ENCODE data around the gene LEPROT. TPM values are rescaled to one million over a fixed set of nuclear protein-coding genes. Genes with fewer than 3 reads are reported as not detected.

LEPROT gene
- total RNA-seq, 2 donors from 2014 or later, result 14.7 to 30.2 TPM

DNA sequence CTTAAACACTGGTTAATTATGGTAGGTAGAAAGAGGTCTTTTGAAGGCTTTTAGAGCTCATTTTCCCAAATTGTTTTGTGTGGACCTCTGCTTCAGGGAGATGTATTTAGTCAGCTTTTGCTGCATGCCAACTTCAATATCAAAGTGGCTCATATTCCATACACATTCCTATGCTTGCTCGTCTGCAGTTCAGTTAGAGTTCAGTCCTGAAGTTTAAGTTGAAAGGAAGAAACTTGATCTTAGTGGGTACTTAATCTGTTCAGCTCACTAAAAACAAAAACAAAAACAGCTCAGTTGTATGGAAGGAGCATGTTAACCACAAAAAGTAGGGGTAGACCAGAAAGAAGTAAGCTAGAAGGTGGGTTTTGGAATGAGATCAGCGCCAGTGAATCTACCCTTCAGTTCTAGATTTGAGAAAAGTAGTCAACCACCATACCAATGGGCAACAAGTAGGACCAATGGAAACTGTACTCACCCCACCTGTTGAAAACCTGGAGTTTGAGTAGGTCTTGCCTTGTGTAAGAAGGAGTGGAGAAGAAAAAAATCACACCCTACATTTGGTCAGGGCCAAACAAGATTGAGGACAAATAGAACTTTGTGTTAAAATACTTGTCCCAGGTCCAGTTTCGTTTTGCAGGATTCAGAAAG is 58.0 kb downstream of the LEPROT start:
- no peak for ATAC-seq
- H3K27me3 Mint-ChIP-seq, result no peaks in the 10 kb centered on the region
- no peak overlapping the region for H3K4me3 Mint-ChIP-seq
- no peaks in the 10 kb centered on the region for H3K9me3 ChIP-seq (ENCODE audit: control insufficient read depth, low read length, poor library complexity, severe bottlenecking)
- no peak overlapping the region for H3K27ac Mint-ChIP-seq
- no peaks in the 10 kb centered on the region for H3K4me1 Mint-ChIP-seq
- DNase-seq, result no peak
- peaks cover 2% of the 10 kb centered on the region for H3K36me3 Mint-ChIP-seq (ENCODE audit: low read depth)

DNA sequence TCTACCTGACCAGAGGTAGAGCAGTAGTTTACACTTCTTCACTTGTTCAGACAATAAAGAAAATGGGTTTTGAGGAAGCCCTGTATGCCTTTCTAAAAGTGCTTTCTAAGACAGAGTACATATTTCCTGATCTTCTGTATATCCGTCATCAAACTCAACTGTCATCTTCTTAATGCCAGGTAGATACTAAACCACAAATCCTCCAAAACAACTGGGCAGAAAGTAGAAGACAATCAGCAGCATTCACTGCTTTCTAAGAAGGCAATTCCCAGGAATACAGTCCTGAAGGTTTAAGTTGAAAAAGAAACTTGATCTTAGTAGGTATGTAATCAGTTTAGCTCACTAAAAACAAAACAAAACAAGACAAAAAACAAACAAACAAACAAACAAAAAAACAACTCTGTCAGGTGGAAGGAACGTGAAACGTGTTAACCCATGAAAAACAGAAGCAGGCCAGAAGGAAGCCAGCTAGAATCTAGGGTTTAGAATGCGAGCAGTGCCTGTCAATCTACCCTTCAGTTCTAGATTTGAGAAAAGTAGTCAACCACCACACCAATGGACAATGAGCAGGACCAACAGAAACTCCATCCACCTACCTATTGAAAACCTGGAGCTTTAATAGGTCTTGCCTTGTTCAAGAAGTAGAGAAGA is 59.2 kb downstream of the LEPROT start:
- Mint-ChIP-seq H3K4me1 (no peaks in the 10 kb centered on the region), H3K4me3 (no peak overlapping the region), H3K27ac (no peak overlapping the region), H3K27me3 (no peaks in the 10 kb centered on the region), H3K36me3 (ENCODE audit: low read depth) (peaks cover 2% of the 10 kb centered on the region)
- no peak for DNase-seq
- no peaks in the 10 kb centered on the region for H3K9me3 ChIP-seq (ENCODE audit: control insufficient read depth, low read length, poor library complexity, severe bottlenecking)
- no peak for ATAC-seq

DNA sequence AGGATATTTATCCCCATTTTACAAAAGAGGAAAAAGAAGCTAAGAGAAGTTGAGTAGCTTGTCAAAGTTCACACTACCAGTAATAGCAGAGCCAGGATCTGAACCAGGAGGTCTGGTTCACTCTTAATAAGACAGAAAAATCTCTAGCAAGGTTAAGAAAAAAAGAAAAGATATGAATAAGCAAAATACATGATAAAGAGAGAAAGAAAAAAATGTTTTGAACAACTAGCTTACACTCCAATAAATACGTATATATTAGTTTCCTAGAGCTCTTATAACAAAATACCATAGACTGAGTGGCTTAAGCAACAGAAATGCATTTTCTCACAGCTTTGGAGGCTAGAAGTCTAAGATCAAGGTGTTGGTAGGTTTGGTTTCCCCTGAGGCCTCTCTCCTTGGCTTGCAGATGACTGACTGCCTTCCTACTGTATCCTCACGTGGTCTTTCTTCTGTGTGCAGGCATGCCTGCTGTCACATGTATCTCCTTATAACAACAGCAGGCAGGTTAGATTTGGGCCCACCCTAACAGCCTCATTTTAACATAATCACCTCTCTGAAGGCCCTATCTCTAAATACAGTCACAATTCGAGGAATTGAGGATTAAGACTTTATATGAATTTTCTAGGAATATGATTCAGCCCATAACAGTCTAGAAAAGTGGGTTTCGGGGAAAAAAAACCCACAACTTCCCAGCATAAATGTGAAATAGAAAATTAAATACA is 60.4 kb downstream of the LEPROT start:
- H3K4me3 Mint-ChIP-seq, result no peak overlapping the region
- no peaks in the 10 kb centered on the region for H3K4me1 Mint-ChIP-seq
- ATAC-seq (no peak), DNase-seq (no peak)
- no peaks in the 10 kb centered on the region for H3K27me3 Mint-ChIP-seq
- no peaks in the 10 kb centered on the region for H3K9me3 ChIP-seq (ENCODE audit: control insufficient read depth, low read length, poor library complexity, severe bottlenecking)
- no peak overlapping the region for H3K27ac Mint-ChIP-seq
- H3K36me3 Mint-ChIP-seq (ENCODE audit: low read depth), result peaks cover 2% of the 10 kb centered on the region

DNA sequence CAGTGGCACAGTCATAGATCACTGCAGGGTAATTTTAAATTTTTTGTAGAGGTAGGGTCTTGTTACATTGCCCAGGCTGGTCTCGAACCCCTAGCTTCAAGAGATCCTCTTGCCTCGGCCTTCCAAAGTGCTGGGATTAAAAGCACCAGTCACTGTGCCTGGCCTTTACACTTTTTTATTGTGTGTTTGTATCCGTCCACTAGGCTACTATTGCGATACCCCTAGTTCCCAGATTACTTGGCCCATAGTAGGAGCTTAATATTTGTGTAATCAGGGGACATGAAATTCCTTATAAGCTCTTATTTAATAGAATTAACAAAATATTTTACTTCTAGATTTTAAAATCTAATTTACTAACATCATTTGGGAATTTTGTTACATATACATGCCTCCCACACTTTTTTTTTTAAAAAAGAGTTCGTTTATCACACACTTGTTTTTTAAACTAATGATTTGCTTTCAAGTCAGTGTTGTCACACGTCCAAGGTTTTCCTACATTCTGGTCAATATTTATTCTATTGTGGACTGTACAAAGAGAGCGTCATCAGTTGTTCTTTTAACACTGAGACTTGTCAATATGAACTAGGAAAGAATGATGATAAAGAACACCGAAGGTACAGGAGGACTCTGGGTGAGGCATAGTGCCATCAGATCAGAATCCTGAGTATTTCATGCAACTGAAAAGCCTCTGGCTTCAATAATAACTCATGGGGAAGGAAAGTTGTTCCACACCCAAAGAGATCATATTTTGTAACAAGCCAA is 63.7 kb downstream of the LEPROT start:
- no peaks in the 10 kb centered on the region for H3K4me1 Mint-ChIP-seq
- no peak overlapping the region for H3K4me3 Mint-ChIP-seq
- no peaks in the 10 kb centered on the region for H3K27me3 Mint-ChIP-seq
- H3K27ac Mint-ChIP-seq, result no peak overlapping the region
- no peaks in the 10 kb centered on the region for H3K9me3 ChIP-seq (ENCODE audit: control insufficient read depth, low read length, poor library complexity, severe bottlenecking)
- ATAC-seq, result no peak
- no peak for DNase-seq
- no peaks in the 10 kb centered on the region for H3K36me3 Mint-ChIP-seq (ENCODE audit: low read depth)

Other genes starting within 250 kb of the LEPROT start
- 1 to 10 TPM; 1.8 to 2.4 TPM for gene DNAJC6, start 111.1 kb upstream of the LEPROT start, total RNA-seq
- gene LEPR, start within 50 bp of the LEPROT start, total RNA-seq, result 1 to 10 TPM; 1.9 to 5.8 TPM

All from T-helper 17 cell (primary cell).